ENCODE results near the gene PAX8.

PAX8 gene

GRCh38 chr2:113230531-113230930, 48.2 kb downstream of the PAX8 start:
- no peaks in the 10 kb centered on the region for H3K9me3 ChIP-seq (ENCODE audit: insufficient read depth, low read length)
- no peaks in the 10 kb centered on the region for H4K20me1 ChIP-seq (ENCODE audit: insufficient read depth, low read length)
- no peak overlapping the region for H3K27ac ChIP-seq (ENCODE audit: low read length)
- H3K4me2 ChIP-seq (ENCODE audit: low read length) = no peak overlapping the region
- peaks cover 1% of the 10 kb centered on the region; the same call in 1 of the 2 replicates for H3K79me2 ChIP-seq (ENCODE audit: low read length)
- no peak overlapping the region for H2AFZ ChIP-seq (ENCODE audit: low read depth, low read length)
- H3K4me1 ChIP-seq (ENCODE audit: low read length) = peaks cover 3% of the 10 kb centered on the region; the same call in 1 of the 2 replicates
- TF ChIP-seq EZH2phosphoT487 (IDR thresholded peaks at IDR 0.05; ENCODE audit: low read depth) = no peak
- TF ChIP-seq, protein P1, sequence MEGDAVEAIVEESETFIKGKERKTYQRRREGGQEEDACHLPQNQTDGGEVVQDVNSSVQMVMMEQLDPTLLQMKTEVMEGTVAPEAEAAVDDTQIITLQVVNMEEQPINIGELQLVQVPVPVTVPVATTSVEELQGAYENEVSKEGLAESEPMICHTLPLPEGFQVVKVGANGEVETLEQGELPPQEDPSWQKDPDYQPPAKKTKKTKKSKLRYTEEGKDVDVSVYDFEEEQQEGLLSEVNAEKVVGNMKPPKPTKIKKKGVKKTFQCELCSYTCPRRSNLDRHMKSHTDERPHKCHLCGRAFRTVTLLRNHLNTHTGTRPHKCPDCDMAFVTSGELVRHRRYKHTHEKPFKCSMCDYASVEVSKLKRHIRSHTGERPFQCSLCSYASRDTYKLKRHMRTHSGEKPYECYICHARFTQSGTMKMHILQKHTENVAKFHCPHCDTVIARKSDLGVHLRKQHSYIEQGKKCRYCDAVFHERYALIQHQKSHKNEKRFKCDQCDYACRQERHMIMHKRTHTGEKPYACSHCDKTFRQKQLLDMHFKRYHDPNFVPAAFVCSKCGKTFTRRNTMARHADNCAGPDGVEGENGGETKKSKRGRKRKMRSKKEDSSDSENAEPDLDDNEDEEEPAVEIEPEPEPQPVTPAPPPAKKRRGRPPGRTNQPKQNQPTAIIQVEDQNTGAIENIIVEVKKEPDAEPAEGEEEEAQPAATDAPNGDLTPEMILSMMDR (IDR thresholded peaks at IDR 0.05; ENCODE audit: low read depth, low read length) = no peak
- H3K36me3 ChIP-seq (replicated peaks; ENCODE audit: low read depth, low read length) = no peaks in the 10 kb centered on the region
- no peaks in the 10 kb centered on the region for H3K27me3 ChIP-seq (ENCODE audit: low read depth, low read length)
- H3K9ac ChIP-seq (ENCODE audit: low read length) = no peak overlapping the region
- H3K4me3 ChIP-seq (ENCODE audit: low read length) = no peak overlapping the region

DNA sequence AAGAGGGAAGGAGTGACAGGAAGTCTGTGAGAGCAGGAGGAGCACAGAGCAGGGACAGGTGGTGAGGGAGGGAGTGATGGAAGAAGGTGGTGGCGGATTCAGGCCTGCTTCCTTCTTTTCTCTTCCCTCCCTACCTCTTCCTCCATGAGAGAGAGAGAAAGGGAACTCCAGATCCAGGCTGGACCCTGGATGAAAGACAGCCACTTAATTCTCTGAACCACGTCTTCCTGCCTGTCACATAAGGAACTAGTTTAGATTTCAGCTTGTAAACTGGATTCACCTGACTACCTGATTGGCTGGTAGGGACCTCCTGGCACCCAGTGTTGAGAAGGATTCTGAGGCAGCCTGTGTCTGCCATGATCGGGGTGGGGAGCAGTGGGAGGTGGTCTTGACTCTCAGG, 48.9 kb downstream of the PAX8 start:
- Histone ChIP-seq H3K27ac (ENCODE audit: low read length) (no peak overlapping the region), H3K79me2 (ENCODE audit: low read length) (no peaks in the 10 kb centered on the region), H3K9ac (ENCODE audit: low read length) (no peak overlapping the region), H3K27me3 (ENCODE audit: low read depth, low read length) (no peaks in the 10 kb centered on the region), H3K36me3 (replicated peaks; ENCODE audit: low read depth, low read length) (no peaks in the 10 kb centered on the region), H3K4me1 (ENCODE audit: low read length) (peaks cover 2% of the 10 kb centered on the region; the same call in 1 of the 2 replicates), H3K9me3 (ENCODE audit: insufficient read depth, low read length) (no peaks in the 10 kb centered on the region), H2AFZ (ENCODE audit: low read depth, low read length) (no peak overlapping the region), H4K20me1 (ENCODE audit: insufficient read depth, low read length) (no peaks in the 10 kb centered on the region), H3K4me3 (ENCODE audit: low read length) (no peak overlapping the region), H3K4me2 (ENCODE audit: low read length) (no peak overlapping the region)
- TF ChIP-seq, protein P1 (IDR thresholded peaks at IDR 0.05; ENCODE audit: low read depth, low read length) = no peak
- no peak for TF ChIP-seq EZH2phosphoT487 (IDR thresholded peaks at IDR 0.05; ENCODE audit: low read depth)

DNA sequence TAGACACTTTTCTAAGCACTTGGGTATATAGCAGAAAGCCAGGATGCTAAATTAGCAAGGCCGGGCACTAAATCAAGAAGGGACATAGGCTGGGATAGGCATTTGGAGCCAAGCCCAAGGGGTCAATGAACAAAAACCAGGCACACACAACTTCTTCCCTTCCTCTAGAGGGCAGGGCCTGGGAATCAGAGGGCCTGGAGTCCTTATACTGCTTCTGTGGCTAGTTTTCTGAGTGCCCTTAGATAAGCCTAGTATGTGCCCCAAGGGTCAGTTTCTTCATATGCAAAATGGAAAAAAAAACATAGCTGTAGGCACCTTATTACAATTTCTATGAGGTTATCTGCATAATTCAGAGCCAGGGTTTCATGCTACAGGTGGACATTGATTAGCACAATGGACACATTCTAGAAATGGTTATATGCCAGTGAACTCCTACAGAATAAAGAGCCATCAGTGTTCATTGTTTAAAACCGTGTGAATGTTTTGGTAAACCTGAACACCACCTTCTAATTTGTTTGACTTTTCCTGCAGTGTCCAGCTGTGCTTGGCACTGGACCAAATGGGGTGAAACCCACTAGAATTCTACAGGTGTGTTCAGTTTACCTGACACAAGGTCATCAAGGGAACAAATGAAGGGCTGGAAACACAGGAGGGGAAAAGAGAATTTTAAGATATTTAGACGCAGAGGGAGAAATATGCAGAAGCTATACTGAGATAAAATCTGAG, 49.6 kb downstream of the PAX8 start:
- Histone ChIP-seq H3K36me3 (replicated peaks; ENCODE audit: low read depth, low read length) (no peaks in the 10 kb centered on the region), H3K4me2 (ENCODE audit: low read length) (no peak overlapping the region), H3K9ac (ENCODE audit: low read length) (no peak overlapping the region), H2AFZ (ENCODE audit: low read depth, low read length) (no peak overlapping the region), H3K79me2 (ENCODE audit: low read length) (no peaks in the 10 kb centered on the region), H3K4me1 (ENCODE audit: low read length) (no peaks in the 10 kb centered on the region), H4K20me1 (ENCODE audit: insufficient read depth, low read length) (no peaks in the 10 kb centered on the region), H3K4me3 (ENCODE audit: low read length) (no peak overlapping the region), H3K9me3 (ENCODE audit: insufficient read depth, low read length) (no peaks in the 10 kb centered on the region), H3K27me3 (ENCODE audit: low read depth, low read length) (no peaks in the 10 kb centered on the region), H3K27ac (ENCODE audit: low read length) (no peak overlapping the region)
- TF ChIP-seq EZH2phosphoT487 (IDR thresholded peaks at IDR 0.05; ENCODE audit: low read depth) = no peak
- TF ChIP-seq, protein P1 (IDR thresholded peaks at IDR 0.05; ENCODE audit: low read depth, low read length) = no peak

DNA sequence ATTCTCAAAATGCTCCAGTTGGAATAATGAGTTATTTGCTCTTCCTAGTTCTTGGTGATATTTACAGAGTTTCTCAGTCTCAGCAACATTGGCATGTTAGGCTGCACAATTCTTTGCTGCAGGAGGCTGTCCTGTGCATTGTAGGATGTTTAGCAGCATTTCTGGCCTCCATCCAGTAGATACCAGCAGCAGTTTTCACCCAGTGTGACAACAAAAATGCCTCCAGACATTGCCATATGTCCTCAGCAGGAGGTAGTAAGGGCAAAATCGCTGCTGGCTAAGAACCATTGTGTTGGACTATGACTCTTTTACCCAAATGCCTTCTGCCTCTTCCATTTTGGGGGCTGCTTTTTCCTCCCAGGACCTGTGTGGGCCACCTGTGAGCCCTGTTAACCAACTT, 50.4 kb downstream of the PAX8 start:
- no peaks in the 10 kb centered on the region for H3K27me3 ChIP-seq (ENCODE audit: low read depth, low read length)
- no peaks in the 10 kb centered on the region for H3K36me3 ChIP-seq (replicated peaks; ENCODE audit: low read depth, low read length)
- TF ChIP-seq, protein P1 (IDR thresholded peaks at IDR 0.05; ENCODE audit: low read depth, low read length) = no peak
- no peak for TF ChIP-seq EZH2phosphoT487 (IDR thresholded peaks at IDR 0.05; ENCODE audit: low read depth)
- H3K4me3 ChIP-seq (ENCODE audit: low read length) = no peak overlapping the region
- H3K27ac ChIP-seq (ENCODE audit: low read length) = no peak overlapping the region
- H3K4me1 ChIP-seq (ENCODE audit: low read length) = no peaks in the 10 kb centered on the region
- no peaks in the 10 kb centered on the region for H3K79me2 ChIP-seq (ENCODE audit: low read length)
- no peaks in the 10 kb centered on the region for H4K20me1 ChIP-seq (ENCODE audit: insufficient read depth, low read length)
- no peak overlapping the region for H2AFZ ChIP-seq (ENCODE audit: low read depth, low read length)
- H3K9ac ChIP-seq (ENCODE audit: low read length) = no peak overlapping the region
- no peak overlapping the region for H3K4me2 ChIP-seq (ENCODE audit: low read length)
- H3K9me3 ChIP-seq (ENCODE audit: insufficient read depth, low read length) = no peaks in the 10 kb centered on the region
